PC-3 (cell line): ENCODE data around the gene WAS. TPM values are rescaled to one million over a fixed set of nuclear protein-coding genes. Genes with fewer than 3 reads are reported as not detected.
"Not testable (repeated sequence)": the region's sequence is repeated elsewhere in the genome, so short reads cannot be mapped to it uniquely, and the experiment has no call there.

Experiments used
- ATAC-seq: fragments of 200-7000 bp; cut with Tn5 transposase; 2 replicates; pipeline ENCODE4 v1.9.1; 2020; ENCODE audit warnings: mild to moderate bottlenecking, moderate library complexity
- BruUV-seq: library from RNA; stranded (reverse); fragments of 400-500 nt; replicated peaks from 2 replicates; lab custom pipeline; 2021; lab: Mats Ljungman, UMichigan
- CTCF ChIA-PET: fragments of 300-600 bp; sonication (Branson Sonifier 250); formaldehyde crosslinking; loops from one replicate; lab custom pipeline; 2022; ENCODE audit warnings: antibody characterized with exemption; lab: Charles Lee
- POLR2A ChIA-PET: fragments of 300-600 bp; sonication (Branson Sonifier 250); formaldehyde crosslinking; loops from one replicate; lab custom pipeline; 2022; ENCODE audit warnings: antibody characterized with exemption; ENCODE audit not compliant: unreplicated experiment; lab: Charles Lee
- DNase-seq: peaks from one replicate; pipeline ENCODE4 v3.0.0-alpha.2; 2015
- H2AFZ ChIP-seq: fragments of 300-600 bp; sonication (generic); 2 replicates; pipeline ENCODE4 v1.6.0; 2016; ENCODE audit warnings: antibody characterized with exemption, low read length
- H3F3A ChIP-seq: fragments of 300-600 bp; sonication (generic); one replicate; pipeline ENCODE4 v1.6.0; 2017; ENCODE audit warnings: antibody characterized with exemption, low read length, control low read depth, mild to moderate bottlenecking; ENCODE audit not compliant: unreplicated experiment
- H3K27ac ChIP-seq: fragments of 300-600 bp; sonication (generic); 2 replicates; pipeline ENCODE4 v1.5.1; 2016; ENCODE audit warnings: mild to moderate bottlenecking, low read length
- H3K27me3 ChIP-seq: fragments of 300-600 bp; sonication (generic); 2 replicates; pipeline ENCODE4 v1.6.1; 2016; ENCODE audit warnings: low read length, mixed read lengths
- H3K36me3 ChIP-seq: fragments of 300-600 bp; sonication (generic); 2 replicates; pipeline ENCODE4 v1.6.1; 2016; ENCODE audit warnings: low read depth, mixed run types, low read length, mixed read lengths
- H3K4me1 ChIP-seq: fragments of 300-600 bp; sonication (generic); 2 replicates; pipeline ENCODE4 v1.5.1; 2016; ENCODE audit warnings: low read length; ENCODE audit not compliant: insufficient read depth
- H3K4me2 ChIP-seq: fragments of 300-600 bp; sonication (generic); 2 replicates; pipeline ENCODE4 v1.6.0; 2016; ENCODE audit warnings: low read length
- H3K4me3 ChIP-seq: fragments of 300-600 bp; sonication (generic); 2 replicates; pipeline ENCODE4 v1.5.1; 2016; ENCODE audit warnings: mild to moderate bottlenecking, low read length, mixed read lengths
- H3K79me2 ChIP-seq: fragments of 300-600 bp; sonication (generic); 2 replicates; pipeline ENCODE4 v1.6.1; 2017; ENCODE audit warnings: low read length, mixed read lengths
- H3K9ac ChIP-seq: fragments of 300-600 bp; sonication (generic); 2 replicates; pipeline ENCODE4 v1.6.0; 2016; ENCODE audit warnings: mild to moderate bottlenecking, low read length
- H3K9me2 ChIP-seq: fragments of 300-600 bp; sonication (generic); replicated peaks from 2 replicates; pipeline ENCODE4 v1.6.1; 2016; ENCODE audit warnings: mixed run types, low read length, mixed read lengths
- H3K9me3 ChIP-seq: fragments of 300-600 bp; sonication (generic); 2 replicates; pipeline ENCODE4 v1.6.1; 2016; ENCODE audit warnings: low read length, mixed read lengths
- H4K20me1 ChIP-seq: fragments of 300-600 bp; sonication (generic); 2 replicates; pipeline ENCODE4 v1.6.1; 2016; ENCODE audit warnings: low read length, mixed read lengths
- CTCF ChIP-seq: fragments of 300-600 bp; sonication (generic); conservative IDR thresholded peaks from 2 replicates; pipeline ENCODE4 v1.5.1; 2017; ENCODE audit warnings: antibody characterized with exemption, low read depth, mild to moderate bottlenecking, low read length
- EZH2 ChIP-seq: fragments of 300-600 bp; sonication (generic); IDR thresholded peaks from one replicate; pipeline ENCODE4 v1.6.1; 2017; ENCODE audit warnings: antibody characterized with exemption, mild to moderate bottlenecking, low read length; ENCODE audit not compliant: unreplicated experiment
- EZH2phosphoT487 ChIP-seq: fragments of 300-600 bp; sonication (generic); IDR thresholded peaks from 2 replicates; pipeline ENCODE4 v1.6.1; 2018; ENCODE audit warnings: mild to moderate bottlenecking, antibody characterized with exemption, low read length, borderline replicate concordance
- intact Hi-C: fragments of 100-400 bp; cut with micrococcal nuclease; formaldehyde crosslinking; loops from 2 replicates; pipeline ENCODE4 v1.9.0; 2023
- total RNA-seq: library from RNA; depleted of rRNA; stranded (reverse); fragments of >200 nt; gene quantifications from 2 replicates; pipeline ENCODE4 v1.2.3, GENCODE V29; 2014

The WAS gene
- total RNA-seq, 1 experiment from 2014 or later = 0.66 TPM

GRCh38 chrX:48654746-48655145 is 28.9 kb upstream of the WAS start:
- CTCF ChIA-PET, POLR2A ChIA-PET, H3K36me3 ChIP-seq, H3K27ac ChIP-seq, H3K9ac ChIP-seq, H3K4me1 ChIP-seq, DNase-seq, H3K9me2 ChIP-seq, ATAC-seq, H3K27me3 ChIP-seq, H4K20me1 ChIP-seq, intact Hi-C loops, H3K9me3 ChIP-seq, H3F3A ChIP-seq, BruUV-seq, H3K79me2 ChIP-seq: not testable (repeated sequence)
- H3K4me2 ChIP-seq = peak overlapping the region; percentile 64
- peak overlapping the region; percentile 50; the same call in 1 of the 2 replicates for H2AFZ ChIP-seq
- H3K4me3 ChIP-seq = peak overlapping the region; percentile 42; the same call in 1 of the 2 replicates

GRCh38 chrX:48659686-48660085 is 23.9 kb upstream of the WAS start:
- H3K9me2 ChIP-seq, H3K9me3 ChIP-seq, CTCF ChIA-PET, H3K4me2 ChIP-seq, DNase-seq, H3K36me3 ChIP-seq, H3K27ac ChIP-seq, H4K20me1 ChIP-seq, H3K4me1 ChIP-seq, H3K27me3 ChIP-seq, H3F3A ChIP-seq, BruUV-seq, H3K9ac ChIP-seq, POLR2A ChIA-PET, H3K79me2 ChIP-seq, H2AFZ ChIP-seq, H3K4me3 ChIP-seq, intact Hi-C loops, ATAC-seq: not testable (repeated sequence)

- H4K20me1 ChIP-seq = no peaks in the 10 kb centered on the region
- H3K9ac ChIP-seq = no peak overlapping the region
- no peaks in the 10 kb centered on the region for H3K36me3 ChIP-seq
- BruUV-seq = no TSS peak
- H3F3A ChIP-seq = no peaks in the 10 kb centered on the region
- no peaks in the 10 kb centered on the region for H3K79me2 ChIP-seq
- ChIA-PET CTCF (no interaction called here), POLR2A (no interaction called here)
- H3K27ac ChIP-seq = no peak overlapping the region
- DNase-seq (no peak), ATAC-seq (no peak)
- TF ChIP-seq EZH2 = no peak
- H3K27me3 ChIP-seq = no peaks in the 10 kb centered on the region
- H2AFZ ChIP-seq = no peak overlapping the region
- H3K4me1 ChIP-seq = no peaks in the 10 kb centered on the region
- H3K4me2 ChIP-seq = no peak overlapping the region
- H3K9me2 ChIP-seq = no peaks in the 10 kb centered on the region
- H3K4me3 ChIP-seq = no peak overlapping the region
- H3K9me3 ChIP-seq = no peaks in the 10 kb centered on the region
- intact Hi-C loops = no loop called here
These were observed 20.4 kb upstream of the WAS start for GRCh38 chrX:48663241-48663640.

GRCh38 chrX:48664156-48664555 is 19.4 kb upstream of the WAS start:
- intact Hi-C loops = no loop called here
- H3K27me3 ChIP-seq = no peaks in the 10 kb centered on the region
- H3K79me2 ChIP-seq = no peaks in the 10 kb centered on the region
- CTCF ChIA-PET = no interaction called here
- H3K36me3 ChIP-seq = no peaks in the 10 kb centered on the region
- DNase-seq = no peak
- no peak overlapping the region for H3K27ac ChIP-seq
- BruUV-seq = no TSS peak
- H3K9ac ChIP-seq = no peak overlapping the region
- POLR2A ChIA-PET = no interaction called here
- H3K4me3 ChIP-seq = no peak overlapping the region
- no peaks in the 10 kb centered on the region for H4K20me1 ChIP-seq
- TF ChIP-seq EZH2phosphoT487 (no peak), CTCF (no peak)
- no peaks in the 10 kb centered on the region for H3K9me3 ChIP-seq
- no peak for ATAC-seq
- no peaks in the 10 kb centered on the region for H3K4me1 ChIP-seq
- H3K4me2 ChIP-seq = no peak overlapping the region
- no peaks in the 10 kb centered on the region for H3K9me2 ChIP-seq
- no peaks in the 10 kb centered on the region for H3F3A ChIP-seq
- H2AFZ ChIP-seq = no peak overlapping the region
